Germinal center (tissue), 1 donor: ENCODE measurements around the gene RALB.

Experiments used
- DNase-seq: peaks from one replicate; pipeline ENCODE4 v3.0.0; 2012; ENCODE audit warnings: mixed read lengths, low spot score

The RALB gene

DNA sequence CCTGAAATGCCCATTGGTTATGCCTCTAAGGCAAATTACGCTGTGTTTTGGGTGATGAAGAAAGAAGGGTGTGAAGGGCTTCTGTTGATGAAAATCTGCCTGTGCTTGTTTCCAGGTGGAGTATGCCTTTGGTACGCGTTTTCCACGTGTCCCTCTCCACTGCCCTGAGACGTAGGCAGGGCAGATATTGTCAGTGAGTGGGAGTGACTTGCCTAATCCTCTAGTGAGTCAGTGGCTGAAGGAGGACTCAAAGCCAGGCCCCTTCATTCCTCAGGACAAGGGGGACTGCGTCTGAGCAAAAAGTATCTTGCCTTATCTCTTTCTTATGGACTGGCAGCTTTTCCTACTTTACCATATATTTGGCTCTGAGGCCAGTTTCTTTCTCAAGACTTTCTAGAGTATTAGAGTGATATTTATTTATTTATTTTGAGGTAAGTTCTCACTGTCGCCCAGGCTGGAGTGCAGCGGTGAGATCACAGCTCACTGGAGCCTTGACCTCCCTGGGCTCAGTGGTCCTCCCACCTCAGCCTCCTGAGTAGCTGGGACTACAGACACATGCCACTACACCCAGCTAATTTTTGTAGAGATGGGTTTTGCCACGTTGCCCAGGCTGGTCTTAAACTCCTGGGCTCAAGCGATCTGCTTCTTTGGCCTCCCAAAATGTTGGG is 10.2 kb downstream of the RALB start:
- no peak for DNase-seq

DNA sequence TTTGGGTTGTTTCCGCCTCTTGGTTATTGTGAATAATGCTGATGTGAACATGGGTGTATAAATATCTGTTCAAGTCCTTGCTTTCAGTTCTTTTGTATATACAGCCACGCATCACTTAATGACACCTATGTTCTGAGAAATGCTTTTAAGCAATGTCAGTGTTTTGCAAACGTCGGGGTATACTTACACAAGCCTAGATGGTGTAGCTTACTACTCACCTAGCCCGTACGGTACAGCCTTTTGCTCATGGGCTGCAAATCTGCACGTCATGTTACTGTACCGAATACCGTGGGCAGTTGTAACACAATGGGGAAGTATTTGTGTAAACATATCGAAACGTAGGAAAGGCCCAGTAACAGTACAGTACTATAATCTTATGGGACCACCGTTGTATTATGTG is 12.4 kb downstream of the RALB start:
- no peak for DNase-seq

DNA sequence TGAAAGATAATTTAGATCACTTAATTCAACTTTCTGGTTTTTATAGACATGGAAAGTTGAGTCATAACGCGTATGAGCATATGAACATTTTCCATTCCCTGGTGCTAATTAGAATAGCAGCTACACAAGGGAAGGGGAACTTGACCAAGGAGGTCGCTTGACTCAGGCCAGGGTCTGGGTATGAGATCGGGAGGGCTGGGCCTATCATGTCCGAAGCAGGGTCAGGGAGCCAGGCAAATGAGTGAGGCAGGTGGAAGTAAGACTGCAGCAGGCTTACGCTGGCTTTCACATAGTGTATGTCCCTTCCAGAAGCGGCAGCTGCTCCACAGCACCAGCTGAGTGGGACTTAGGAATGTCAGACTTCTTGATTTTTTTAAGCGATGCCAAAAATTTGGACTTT is 14.7 kb downstream of the RALB start:
- no peak for DNase-seq

DNA sequence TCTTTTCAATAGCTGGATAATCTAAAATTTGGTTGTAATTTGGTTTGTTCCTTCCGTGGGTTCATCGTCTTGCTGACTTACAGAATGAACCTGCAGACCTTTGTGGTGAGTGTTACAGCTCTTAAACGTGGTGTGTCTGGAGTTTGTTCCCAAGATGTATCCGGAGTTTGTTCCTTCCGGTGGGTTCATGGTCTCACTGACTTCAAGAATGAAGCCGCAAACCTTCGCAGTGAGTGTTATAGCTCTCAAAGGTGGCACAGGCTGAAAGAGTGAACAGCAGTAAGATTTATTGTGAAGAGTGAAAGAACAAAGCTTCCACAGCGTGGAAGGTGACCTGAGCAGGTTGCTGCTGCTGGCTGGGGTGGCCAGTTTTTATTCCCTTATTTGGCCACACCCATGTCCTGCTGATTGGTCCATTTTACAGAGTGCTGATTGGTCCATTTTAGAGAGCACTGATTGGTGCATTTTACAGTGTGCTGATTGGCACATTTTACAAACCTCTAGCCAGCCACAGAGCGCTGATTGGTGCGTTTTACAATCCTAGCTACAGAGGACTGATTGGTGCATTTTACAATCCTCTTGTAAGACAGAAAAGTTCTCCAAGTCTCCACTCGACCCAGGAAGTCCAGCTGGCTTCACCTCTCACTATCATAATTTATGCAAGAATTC is 16.6 kb downstream of the RALB start:
- no peak for DNase-seq

DNA sequence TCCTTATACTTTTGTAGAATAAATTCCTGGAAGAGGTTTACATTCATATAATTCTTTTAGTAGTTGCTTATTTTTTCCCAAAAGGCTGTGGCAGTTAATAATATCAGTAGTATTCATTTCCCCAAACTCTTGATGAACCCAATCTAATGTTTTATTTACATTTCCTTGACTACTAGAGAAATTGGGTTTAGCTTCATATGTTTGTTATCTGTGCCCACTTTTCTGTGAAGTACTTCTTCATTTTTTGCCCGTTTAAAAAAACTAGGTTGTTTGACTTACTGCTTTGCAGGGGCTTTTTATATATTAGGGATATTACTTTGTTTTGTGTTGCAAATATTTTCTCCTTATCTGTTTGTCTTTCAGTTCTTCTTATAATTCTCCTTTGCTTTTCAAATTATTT is 17.2 kb downstream of the RALB start:
- DNase-seq = no peak

DNA sequence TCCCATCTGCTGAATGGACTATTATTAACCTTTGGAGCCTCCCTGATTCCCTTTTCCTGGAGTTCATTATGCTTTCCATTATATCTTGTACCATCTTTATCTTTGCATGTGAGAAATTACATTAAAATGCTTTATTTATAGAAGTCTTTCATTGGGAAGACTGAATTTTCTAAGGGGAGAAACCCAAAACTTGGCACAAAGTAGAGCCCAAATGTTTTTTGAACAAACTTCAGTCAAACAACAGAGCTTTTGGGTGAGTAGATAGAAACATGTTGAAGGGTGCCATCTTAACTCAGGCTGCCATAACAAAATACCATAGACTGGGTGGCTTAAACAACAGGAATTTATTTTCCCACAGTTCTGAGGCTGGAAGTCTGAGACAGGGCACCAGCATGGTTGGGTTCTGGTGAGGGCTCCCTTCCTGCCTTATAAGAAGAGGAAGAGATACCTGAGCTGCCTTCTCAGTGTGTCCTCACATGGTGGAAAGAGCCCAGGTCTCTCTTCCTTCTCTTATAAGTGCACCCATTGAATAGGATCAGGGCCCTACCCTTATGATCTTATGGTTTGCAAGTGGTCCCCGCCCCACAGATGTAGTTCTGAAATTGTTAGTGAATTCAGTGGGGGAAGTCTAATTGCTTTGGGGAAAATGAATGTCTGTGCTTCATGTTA is 19.2 kb downstream of the RALB start:
- DNase-seq = no peak

DNA sequence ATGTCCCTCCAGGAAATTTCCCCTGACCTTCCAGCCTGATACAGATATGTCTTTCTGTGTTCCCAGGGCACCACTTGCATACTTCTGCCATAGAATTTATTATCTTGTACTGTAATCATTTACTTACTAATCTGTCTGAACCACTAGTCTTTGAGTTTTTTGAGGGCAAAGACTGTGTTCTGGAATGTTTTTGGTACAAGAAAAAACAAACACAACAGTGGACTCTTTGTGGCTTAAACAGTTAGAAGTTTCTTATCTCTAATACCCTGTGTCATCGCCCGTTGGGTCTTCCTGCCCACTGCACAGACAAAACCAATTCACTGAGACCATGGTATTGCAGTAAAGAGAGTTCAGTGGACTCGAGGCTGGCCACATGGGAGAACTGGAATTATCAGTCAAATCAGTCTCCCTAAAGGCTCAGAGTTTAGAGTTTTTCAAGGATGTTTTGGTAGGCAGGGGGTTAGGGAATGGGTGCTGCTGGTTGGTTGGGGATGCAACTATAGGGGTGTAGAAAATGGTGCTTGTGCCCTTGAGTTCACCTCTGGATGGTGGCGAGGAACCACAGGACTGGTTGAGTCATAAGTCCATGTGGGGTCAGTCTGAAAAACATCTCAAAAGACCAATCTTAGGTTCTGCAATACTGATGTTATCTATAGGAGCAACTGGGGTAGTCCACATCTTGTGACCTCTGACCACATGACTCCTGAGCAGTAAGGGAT is 20.3 kb downstream of the RALB start:
- no peak for DNase-seq

DNA sequence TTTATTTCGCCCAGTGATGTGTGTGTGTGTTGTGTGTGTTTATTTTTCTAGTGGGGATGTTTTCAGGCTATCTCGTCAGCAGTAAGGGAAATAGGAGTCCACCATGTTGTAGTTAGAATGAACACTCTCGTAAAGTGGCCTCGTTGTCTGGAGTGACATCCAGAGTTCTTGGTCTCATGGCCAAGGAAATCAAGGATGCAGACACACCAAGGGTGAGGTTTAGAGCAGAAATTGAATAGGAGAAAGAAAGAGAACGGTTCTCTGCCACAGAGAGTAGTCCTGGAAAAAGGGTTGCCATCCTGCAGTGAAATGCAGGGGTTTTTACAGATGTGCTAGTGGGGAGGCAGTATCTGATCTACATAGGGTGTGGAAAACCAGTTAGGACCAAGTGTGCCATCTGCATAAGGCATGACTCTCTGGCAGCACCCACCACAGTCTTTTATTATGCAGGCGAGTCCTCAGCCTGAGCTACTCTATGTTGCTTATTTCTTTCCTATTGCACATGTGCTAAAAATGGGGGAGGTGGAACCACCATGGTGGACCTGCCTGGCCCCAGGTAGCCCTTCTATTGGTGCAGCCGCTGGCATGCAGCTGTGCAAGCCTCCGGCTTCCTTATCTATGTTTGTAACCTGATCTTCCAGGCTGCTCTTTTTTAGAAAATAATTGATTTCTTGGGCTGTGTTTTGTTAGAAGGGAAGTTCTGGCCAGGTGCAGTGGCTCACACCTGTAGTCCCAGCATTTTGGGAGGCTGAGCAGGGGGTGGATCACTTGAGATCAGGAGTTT is 23.2 kb downstream of the RALB start:
- no peak for DNase-seq

DNA sequence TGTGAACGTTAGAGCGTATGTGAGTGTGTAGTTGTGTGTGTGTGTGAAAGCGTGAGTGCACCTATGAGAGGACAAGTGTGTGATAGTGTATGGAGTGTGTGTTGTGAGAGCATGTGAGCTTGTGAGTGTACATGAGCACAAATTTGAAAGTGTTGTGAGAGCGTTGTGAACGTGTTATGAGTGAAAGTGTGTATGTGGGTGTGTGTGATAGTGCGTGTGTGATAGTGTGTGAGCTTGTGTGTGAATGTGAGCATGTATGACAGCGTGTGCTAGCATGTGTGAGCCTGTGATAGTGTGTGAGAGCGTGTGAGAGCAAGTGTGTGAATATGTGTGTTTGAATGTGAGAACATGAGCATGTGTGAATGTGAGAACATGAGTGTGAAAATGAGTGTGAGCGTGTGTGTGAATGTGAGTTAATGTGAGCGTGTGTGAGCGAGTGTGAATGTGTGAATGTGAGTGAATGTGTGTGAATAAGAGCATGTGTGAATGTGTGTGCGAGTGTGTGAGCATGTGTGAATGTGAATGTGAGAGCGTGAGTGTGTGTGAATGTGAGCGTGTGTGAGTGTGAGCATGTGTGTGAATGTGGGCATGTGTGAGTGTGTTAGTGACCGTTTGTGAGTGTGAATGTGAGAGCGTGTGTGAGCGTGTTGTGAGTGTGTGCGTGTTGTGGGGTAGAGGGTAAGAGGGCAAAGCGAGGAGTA is 25.0 kb downstream of the RALB start:
- DNase-seq = no peak

DNA sequence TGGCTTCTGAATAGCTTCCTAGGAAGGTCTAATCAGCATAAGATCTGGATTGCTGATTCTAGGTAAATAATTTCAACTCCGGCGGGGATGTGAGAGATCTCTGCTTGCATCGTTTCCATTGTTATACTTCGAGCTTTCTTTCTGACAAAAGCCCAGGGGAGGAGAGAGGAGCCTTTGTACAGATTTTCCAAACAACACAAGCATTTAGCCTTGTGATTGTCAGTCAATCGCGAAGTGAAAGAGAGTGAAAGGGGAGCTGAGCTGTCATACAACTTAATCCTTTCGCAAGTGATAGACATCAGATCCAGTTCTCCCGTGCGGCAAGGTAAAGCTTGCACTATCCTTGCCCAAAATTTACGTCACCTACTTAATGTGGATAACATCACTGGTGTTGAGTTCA is 26.2 kb downstream of the RALB start:
- DNase-seq = no peak

DNA sequence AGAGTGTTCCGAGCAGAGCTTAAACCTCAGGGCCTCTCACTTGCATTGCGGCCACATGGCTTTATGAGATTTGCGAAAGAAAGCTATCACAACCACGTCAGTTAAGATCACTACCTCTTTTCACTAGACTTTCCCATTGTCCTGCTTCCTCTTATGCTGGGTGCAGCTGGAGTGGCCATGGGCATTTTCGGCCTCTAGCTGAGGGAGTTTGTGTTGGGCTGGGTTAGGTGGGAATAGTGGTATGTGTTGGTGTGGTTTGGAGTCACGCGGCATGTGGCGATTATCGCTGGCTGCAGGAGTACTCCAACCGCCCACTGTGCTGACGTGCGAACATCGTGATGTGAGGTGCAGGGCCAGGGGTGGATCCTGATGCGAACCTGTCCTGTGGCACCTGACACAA is 27.1 kb downstream of the RALB start:
- no peak for DNase-seq

DNA sequence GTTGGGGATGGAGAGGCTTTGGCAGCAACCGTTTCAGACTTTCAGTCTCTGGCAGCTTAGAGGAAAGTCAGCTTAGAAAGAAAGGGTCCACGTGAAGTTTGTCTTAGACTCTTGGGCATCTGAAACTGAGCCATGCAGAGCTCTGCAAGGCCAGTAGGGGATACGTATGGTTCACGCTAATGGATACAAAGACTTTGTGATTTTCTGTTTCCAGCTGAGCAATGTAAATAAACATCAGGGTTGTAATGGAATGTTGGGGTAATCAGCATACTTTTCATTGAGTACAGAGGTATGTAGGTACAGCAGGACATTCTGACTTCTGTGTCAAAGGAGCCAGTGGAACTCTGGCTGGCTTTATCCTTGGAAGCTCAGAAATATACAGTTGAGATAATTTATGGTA is 31.0 kb downstream of the RALB start:
- no peak for DNase-seq

DNA sequence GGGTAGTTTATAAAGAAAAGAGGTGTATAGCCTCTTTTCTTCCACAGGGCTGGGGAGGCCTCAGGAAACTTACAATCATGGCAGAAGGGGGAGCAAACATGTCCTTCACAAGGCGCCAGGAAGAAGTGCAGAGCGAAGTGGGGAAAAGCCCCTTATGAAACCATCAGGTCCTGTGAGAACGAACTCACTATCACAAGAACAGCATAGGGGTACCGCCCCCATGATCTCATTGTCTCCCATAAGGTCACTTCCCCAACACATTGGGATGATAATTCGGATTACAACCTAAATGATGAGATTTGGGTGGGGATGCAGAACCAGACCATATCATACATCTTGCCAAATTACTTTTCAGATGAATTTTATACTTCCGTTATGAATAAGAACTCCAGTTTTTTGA is 32.4 kb downstream of the RALB start:
- no peak for DNase-seq

DNA sequence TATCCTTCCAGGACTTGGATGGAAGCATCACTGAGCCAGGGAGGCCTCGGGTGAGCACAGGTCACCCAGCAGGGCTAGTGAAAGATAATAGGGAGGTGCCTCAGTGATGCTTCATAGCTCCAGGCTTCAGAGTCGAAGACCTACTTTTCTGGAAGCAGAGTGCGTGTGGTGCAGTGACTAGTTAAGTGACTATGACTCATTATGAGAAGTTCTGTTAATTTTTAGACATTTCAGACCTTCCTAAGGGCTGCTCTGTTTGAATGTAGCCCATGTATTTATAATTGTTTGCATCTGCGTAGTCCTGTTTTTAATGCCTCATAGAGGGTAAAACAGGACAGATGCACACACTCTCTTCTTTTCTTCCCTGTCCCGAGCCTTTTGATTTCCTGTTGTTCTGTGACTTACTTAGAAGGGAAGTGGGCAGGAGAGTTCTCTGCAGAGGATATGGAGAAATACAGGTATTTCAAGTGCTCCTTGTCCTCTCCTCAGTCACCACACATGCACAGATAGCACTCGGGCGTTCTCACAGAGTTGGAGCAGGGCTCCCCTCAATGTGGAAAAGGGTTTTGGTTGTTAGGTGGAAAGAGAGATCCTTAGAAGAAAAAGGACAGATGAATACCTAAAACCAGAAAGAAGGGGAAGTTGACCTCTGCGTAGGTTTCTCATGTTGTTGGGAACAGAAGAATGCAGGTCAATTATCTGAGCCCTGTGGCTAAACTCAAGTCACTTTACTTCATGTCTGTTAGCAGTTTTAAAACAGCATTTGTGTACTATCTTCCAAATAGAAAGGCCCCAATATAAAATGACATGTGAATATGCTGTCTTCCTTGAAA is 34.7 kb downstream of the RALB start:
- no peak for DNase-seq

DNA sequence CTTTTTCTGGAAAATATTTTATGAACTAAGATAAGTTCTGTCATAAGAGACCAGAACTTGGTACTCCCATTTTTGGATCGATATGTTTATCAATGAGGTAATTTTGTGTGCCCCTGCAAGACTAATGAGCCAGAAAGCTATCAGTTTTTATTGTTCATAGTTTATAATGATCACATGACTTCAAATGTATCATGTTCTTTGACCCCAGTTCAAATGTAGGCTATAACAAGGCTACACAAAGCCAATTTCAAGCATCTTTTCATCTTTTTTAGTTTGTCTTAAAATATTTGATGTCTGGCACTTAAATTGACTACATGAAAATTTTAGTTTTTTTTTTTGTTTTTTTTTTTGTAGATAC is 35.3 kb downstream of the RALB start:
- no peak for DNase-seq

DNA sequence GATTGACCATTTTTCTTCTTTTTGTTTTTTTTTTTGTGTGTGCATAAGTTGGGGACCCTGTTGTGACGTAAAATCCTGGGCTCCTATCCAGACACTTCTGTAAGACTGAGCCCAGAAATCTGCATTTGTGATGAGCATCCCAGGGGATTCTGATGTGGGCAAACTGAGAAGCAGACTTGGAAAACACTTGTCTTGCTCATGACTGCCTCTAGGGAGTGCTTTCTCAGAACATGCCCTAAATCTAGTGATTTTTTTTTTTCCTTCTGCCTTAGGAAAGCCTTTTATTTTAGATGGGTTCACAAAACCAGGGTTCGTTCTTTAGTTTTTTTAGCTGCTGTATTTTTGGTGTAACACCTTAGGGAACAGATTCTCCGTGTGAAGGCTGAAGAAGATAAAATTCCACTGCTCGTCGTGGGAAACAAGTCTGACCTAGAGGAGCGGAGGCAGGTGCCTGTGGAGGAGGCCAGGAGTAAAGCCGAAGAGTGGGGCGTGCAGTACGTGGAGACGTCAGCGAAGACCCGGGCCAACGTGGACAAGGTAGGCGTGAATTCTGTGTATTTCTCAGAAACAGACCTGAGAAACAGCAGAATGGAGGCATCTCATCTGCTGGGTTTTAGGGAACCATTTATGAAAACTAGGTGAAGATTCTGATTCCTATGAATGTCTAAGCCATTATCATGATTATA is 36.7 kb downstream of the RALB start:
- no peak for DNase-seq

DNA sequence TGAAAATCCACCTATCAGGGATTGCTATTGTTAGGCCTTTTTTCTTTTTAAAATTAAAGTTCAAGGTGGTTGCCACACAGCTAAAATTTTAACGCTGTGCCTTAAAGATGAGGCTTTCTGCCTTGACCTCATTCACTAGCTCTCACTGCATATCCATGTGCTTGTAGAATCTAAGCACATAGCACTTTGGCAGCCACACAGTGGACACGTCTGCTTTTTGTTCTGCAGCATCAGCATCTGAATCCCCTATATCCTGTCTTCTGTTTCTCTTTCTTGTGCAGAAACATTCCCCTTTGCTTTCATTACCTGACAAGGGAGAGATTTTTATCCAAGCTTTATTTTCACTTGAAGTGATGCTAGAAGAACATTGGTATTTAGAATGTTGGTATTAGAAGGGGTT is 38.1 kb downstream of the RALB start:
- no peak for DNase-seq

DNA sequence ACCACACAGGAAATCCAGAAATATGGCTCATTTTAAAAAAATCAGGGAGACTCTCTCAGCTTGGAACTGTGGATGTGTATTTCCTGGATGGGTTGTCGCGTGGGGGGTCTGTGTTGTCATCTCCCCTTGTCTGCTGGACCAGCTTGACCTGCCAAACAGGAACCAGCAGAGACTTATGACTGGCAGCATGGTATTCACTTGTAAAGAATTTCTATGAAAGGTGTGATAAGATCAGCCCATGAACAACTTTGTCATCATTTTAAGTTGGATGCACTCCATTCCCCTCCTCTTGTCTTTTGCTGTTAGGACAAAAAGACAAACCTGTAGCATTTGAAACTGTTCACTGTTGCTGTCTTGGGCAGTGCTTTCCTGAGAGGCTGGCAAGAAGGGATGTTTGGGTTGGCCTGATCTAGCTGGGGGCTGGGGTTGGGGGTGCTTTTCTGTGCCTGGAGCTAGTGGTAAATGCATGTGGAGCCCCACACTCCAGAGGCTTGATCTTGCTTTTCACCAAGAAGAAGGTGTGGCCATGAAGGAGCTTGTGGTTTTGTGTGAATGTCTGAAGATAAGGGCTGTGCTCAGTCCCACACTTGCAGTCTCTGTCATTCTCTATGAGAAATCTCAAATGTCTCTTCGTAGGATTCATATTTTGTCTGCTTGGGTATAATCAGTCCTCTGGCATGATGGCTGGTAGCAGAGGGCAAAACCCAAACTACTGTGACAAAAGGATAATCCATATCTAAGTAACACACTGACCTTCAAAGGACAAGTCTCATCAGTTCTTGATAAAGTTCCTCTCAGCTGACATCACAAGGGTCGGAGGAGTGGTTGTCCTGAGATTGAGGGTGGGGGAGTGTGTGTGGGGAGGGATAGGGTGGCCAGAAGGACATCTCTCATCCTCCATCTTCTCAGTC is 39.0 kb downstream of the RALB start:
- no peak for DNase-seq
